GM23248 (cell line): ENCODE measurements around the gene SARDH. TPM values are rescaled to one million over a fixed set of nuclear protein-coding genes. Genes with fewer than 3 reads are reported as not detected.

Experiments
- DNase-seq: peaks from one replicate; pipeline ENCODE4 v3.0.0-alpha.2; 2015
- H2AFZ ChIP-seq: fragments of 200-600 bp; sonication (generic); 2 replicates; pipeline ENCODE4 v1.6.1; 2016; ENCODE audit warnings: antibody characterized with exemption
- H3F3A ChIP-seq: fragments of 200-600 bp; sonication (generic); 2 replicates; pipeline ENCODE4 v1.6.1; 2016; ENCODE audit warnings: mild to moderate bottlenecking, antibody characterized with exemption, mixed run types; ENCODE audit not compliant: insufficient read depth
- H3K27ac ChIP-seq: fragments of 200-600 bp; sonication (generic); 2 replicates; pipeline ENCODE4 v1.5.1; 2016; ENCODE audit warnings: mild to moderate bottlenecking
- H3K27me3 ChIP-seq: fragments of 200-600 bp; sonication (generic); replicated peaks from 2 replicates; pipeline ENCODE4 v1.6.1; 2016; ENCODE audit warnings: mild to moderate bottlenecking; ENCODE audit not compliant: insufficient read depth
- H3K36me3 ChIP-seq: fragments of 200-600 bp; sonication (generic); 2 replicates; pipeline ENCODE4 v1.6.1; 2016; ENCODE audit warnings: low read depth, mild to moderate bottlenecking
- H3K4me1 ChIP-seq: fragments of 200-600 bp; sonication (generic); 2 replicates; pipeline ENCODE4 v1.6.1; 2016; ENCODE audit warnings: mild to moderate bottlenecking; ENCODE audit not compliant: insufficient read depth
- H3K4me2 ChIP-seq: fragments of 200-600 bp; sonication (generic); one replicate; pipeline ENCODE4 v1.6.1; 2016; ENCODE audit warnings: mild to moderate bottlenecking; ENCODE audit not compliant: unreplicated experiment
- H3K4me3 ChIP-seq: fragments of 200-600 bp; sonication (generic); 2 replicates; pipeline ENCODE4 v1.5.1; 2016; ENCODE audit warnings: mild to moderate bottlenecking
- H3K79me2 ChIP-seq: fragments of 200-600 bp; sonication (generic); 2 replicates; pipeline ENCODE4 v1.6.1; 2016; ENCODE audit warnings: mild to moderate bottlenecking; ENCODE audit not compliant: insufficient read depth
- H3K9ac ChIP-seq: fragments of 200-600 bp; sonication (generic); 2 replicates; pipeline ENCODE4 v1.6.1; 2016; ENCODE audit warnings: mild to moderate bottlenecking
- H3K9me2 ChIP-seq: fragments of 200-600 bp; sonication (generic); 2 replicates; pipeline ENCODE4 v1.6.1; 2016; ENCODE audit warnings: mixed run types, mild to moderate bottlenecking, moderate library complexity; ENCODE audit not compliant: insufficient read depth
- H3K9me3 ChIP-seq: fragments of 200-600 bp; sonication (generic); one replicate; pipeline ENCODE4 v1.6.1; 2017; ENCODE audit warnings: low read depth
- H4K20me1 ChIP-seq: fragments of 200-600 bp; sonication (generic); 2 replicates; pipeline ENCODE4 v1.6.0; 2016; ENCODE audit not compliant: insufficient read depth
- EZH2 ChIP-seq: fragments of 200-600 bp; sonication (generic); IDR thresholded peaks from 2 replicates; pipeline ENCODE4 v1.6.1; 2018; ENCODE audit warnings: antibody characterized with exemption, mild to moderate bottlenecking; ENCODE audit not compliant: insufficient read depth, poor library complexity, severe bottlenecking
- EZH2phosphoT487 ChIP-seq: fragments of 200-600 bp; sonication (generic); IDR thresholded peaks from 2 replicates; pipeline ENCODE4 v1.6.1; 2018; ENCODE audit warnings: antibody characterized with exemption, moderate library complexity, mild to moderate bottlenecking, low read depth; ENCODE audit not compliant: insufficient read depth
- WGBS, 2 experiments: methylation state at CpG; one replicate each; pipeline ENCODE4 v1.1.6; 2015 to 2017; ENCODE audit warnings: low lambda C conversion rate in 2 of 2, low coverage in 1 of 2; ENCODE audit errors: missing lambda C conversion rate in 2 of 2; 5-methylcytosine and 5-hydroxymethylcytosine counted together
- in situ Hi-C: fragments of 300-500 bp; cut with MboI; formaldehyde crosslinking; loops from 2 replicates; pipeline ENCODE4 v1.15.0; 2020
- polyA plus RNA-seq: library from polyadenylated mRNA; unstranded; fragments of >200 nt; fragmentation: Nextera tagmentation; extraction: Ambion mirVana; gene quantifications from 2 replicates; pipeline ENCODE4 v1.2.1, GENCODE V29; 2016
- total RNA-seq: library from RNA; depleted of rRNA; stranded (reverse); fragments of >200 nt; shearing (Covaris generic); gene quantifications from 2 replicates; pipeline ENCODE4 v1.2.3, GENCODE V29; 2014

SARDH gene
- total and polyA plus RNA-seq, 2 experiments from 2014 or later: 0.16 to 2.4 TPM

DNA sequence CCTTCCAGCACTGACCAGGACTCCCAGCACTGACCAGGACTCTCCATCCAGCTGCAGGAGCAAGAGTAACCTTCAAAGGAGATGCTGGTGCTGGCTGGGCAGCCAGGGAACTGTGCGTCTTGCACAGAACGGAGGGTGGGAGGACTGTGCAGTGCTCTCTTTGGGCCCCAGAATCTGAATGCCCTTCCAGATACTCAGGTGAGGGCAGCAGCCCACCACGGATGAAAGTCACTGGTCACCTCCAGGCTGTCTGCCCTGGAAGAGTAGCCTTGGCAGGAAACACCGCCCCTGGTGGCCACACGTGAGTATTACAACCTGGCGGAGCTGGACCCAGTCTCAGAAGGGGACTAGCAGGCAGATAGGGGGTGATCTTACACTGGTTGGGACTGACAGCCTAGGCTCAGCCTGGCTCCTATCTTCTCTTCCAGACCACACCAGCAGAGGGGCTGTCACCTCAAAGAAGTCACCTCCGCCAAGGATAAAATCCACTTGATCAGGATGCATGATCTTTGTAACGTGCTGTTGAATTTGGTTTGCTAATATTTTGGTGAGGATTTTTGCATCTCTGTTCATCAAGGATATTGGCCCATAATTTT is 4.8 kb upstream of the SARDH start:
- Histone ChIP-seq H3K9ac (no peak overlapping the region), H3K4me2 (no peak overlapping the region), H3K4me3 (no peak overlapping the region), H3K27me3 (peaks cover 44% of the 10 kb centered on the region), H3K9me3 (no peaks in the 10 kb centered on the region), H3F3A (no peaks in the 10 kb centered on the region), H3K9me2 (no peaks in the 10 kb centered on the region), H2AFZ (no peak overlapping the region), H3K4me1 (no peaks in the 10 kb centered on the region), H3K36me3 (no peaks in the 10 kb centered on the region), H3K79me2 (no peaks in the 10 kb centered on the region), H4K20me1 (no peaks in the 10 kb centered on the region), H3K27ac (no peak overlapping the region)
- TF ChIP-seq EZH2phosphoT487: no peak
- no peak for TF ChIP-seq EZH2
- 5 to 9% methylated on average over 8 of the region's 8 CpGs for WGBS, 2 experiments
- in situ Hi-C loops: no loop called here
- DNase-seq: peak; percentile 66

DNA sequence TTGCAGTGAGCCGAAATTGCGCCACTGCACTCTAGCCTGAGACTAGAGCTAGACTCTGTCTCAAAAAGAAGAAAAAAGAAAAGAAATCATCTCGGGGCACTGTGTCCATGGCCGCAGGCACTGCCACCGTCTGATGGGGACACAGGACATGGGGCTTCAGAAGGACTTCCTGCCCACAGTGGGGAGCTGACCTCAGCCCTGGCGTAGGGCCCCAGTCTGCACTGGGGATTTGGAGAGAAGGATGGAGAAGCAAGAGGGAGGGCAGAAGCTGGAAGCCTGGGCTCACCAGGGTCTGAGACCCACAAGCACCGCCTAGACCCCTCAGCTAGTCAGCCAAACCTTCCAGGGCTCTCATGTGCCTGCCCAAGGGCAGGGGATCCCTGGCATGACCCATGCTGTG is 4.1 kb upstream of the SARDH start:
- in situ Hi-C loops: no loop called here
- no peak for DNase-seq
- Histone ChIP-seq H3K27me3 (peaks cover 38% of the 10 kb centered on the region), H3K79me2 (no peaks in the 10 kb centered on the region), H3K4me3 (no peak overlapping the region), H3F3A (no peaks in the 10 kb centered on the region), H3K36me3 (no peaks in the 10 kb centered on the region), H3K27ac (no peak overlapping the region), H3K9me2 (no peaks in the 10 kb centered on the region), H3K9ac (no peak overlapping the region), H4K20me1 (no peaks in the 10 kb centered on the region), H3K4me2 (no peak overlapping the region), H3K9me3 (no peaks in the 10 kb centered on the region), H3K4me1 (no peaks in the 10 kb centered on the region), H2AFZ (no peak overlapping the region)
- 74 to 75% methylated on average over 7 of the region's 7 CpGs for WGBS, 2 experiments
- no peak for TF ChIP-seq EZH2

DNA sequence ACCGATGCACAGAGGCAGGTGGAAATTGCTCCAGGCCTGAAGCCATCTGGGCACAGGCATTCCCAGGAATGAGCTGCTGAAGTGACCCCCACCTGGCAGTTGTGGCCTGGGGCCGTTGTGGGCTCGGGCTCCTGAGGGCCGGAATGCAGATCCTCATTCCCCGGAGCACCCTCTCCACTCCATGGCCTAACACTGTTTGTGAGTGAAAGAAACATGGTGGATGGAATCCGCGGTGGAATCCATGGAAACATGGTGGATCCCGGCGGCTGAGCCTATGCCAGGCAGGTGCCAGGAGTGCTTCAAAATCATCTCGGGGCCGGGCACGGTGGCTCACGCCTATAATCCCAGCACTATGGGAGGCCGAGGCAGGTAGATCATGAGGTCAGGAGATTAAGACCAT is 3.6 kb upstream of the SARDH start:
- H3K36me3 ChIP-seq: no peaks in the 10 kb centered on the region
- 76 to 77% methylated on average over 14 of the region's 14 CpGs for WGBS, 2 experiments
- H3K4me1 ChIP-seq: no peaks in the 10 kb centered on the region
- peaks cover 33% of the 10 kb centered on the region for H3K27me3 ChIP-seq
- no peak for TF ChIP-seq EZH2phosphoT487
- in situ Hi-C loops: no loop called here
- no peaks in the 10 kb centered on the region for H3K9me2 ChIP-seq
- no peaks in the 10 kb centered on the region for H4K20me1 ChIP-seq
- no peak overlapping the region for H3K27ac ChIP-seq
- DNase-seq: no peak
- no peaks in the 10 kb centered on the region for H3K9me3 ChIP-seq
- H3K4me3 ChIP-seq: no peak overlapping the region
- H3K79me2 ChIP-seq: no peaks in the 10 kb centered on the region
- H3K4me2 ChIP-seq: no peak overlapping the region
- H3F3A ChIP-seq: no peaks in the 10 kb centered on the region
- no peak overlapping the region for H2AFZ ChIP-seq
- H3K9ac ChIP-seq: no peak overlapping the region

DNA sequence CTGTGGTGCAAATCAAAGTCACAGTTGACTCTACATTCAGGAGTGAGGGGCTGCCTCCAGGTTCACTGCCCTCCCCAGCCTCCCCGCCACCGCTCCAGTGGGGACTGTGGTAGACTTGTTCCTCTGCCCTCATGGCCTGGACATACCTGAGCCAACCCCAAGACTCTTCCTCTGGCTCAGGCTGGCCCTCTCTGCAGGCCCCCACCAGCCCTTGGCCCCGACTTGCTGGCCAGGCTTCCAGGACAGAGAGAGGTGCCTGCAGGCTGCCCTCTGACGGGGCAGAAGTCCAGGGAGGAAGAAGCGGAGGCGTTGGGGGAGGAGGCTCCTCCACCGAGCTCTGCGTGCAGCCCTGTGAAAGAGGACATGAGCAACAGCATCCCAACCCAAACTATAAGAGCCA is 2.8 kb upstream of the SARDH start:
- in situ Hi-C loops: no loop called here
- Histone ChIP-seq H3K4me3 (no peak overlapping the region), H4K20me1 (no peaks in the 10 kb centered on the region), H3K9ac (no peak overlapping the region), H3K9me3 (no peaks in the 10 kb centered on the region), H3F3A (no peaks in the 10 kb centered on the region), H3K4me2 (no peak overlapping the region), H3K27ac (no peak overlapping the region), H3K36me3 (no peaks in the 10 kb centered on the region), H3K79me2 (no peaks in the 10 kb centered on the region), H3K4me1 (no peaks in the 10 kb centered on the region), H3K27me3 (peaks cover 29% of the 10 kb centered on the region), H3K9me2 (no peaks in the 10 kb centered on the region), H2AFZ (no peak overlapping the region)
- no peak for TF ChIP-seq EZH2
- no peak for TF ChIP-seq EZH2phosphoT487
- 73 to 80% methylated on average over 8 of the region's 8 CpGs for WGBS, 2 experiments
- no peak for DNase-seq
